ENCODE measurements around the gene RFC2.

RFC2 gene

GRCh38 chr7:74254129-74254857, at the start of gene RFC2:
TSS of gene RFC2 (minus strand) at chr7:74254399. CDS start at chr7:74254383, 16 bp downstream.
- DNase-seq (ENCODE audit: low spot score), result peak; percentile 98

GRCh38 chr7:74302745-74303221, 48.6 kb upstream of the RFC2 start:
- no peak for DNase-seq (ENCODE audit: low spot score)

- no peak for DNase-seq (ENCODE audit: low spot score)
These were observed 46.7 kb upstream of the RFC2 start for GRCh38 chr7:74300926-74301325.

- DNase-seq (ENCODE audit: low spot score), result no peak
These were observed 45.2 kb upstream of the RFC2 start for GRCh38 chr7:74299401-74299800.

- DNase-seq (ENCODE audit: low spot score), result no peak
These were observed 43.5 kb upstream of the RFC2 start for GRCh38 chr7:74297516-74298233.

- DNase-seq (ENCODE audit: low spot score), result no peak
These were observed 40.2 kb upstream of the RFC2 start for GRCh38 chr7:74294191-74294998.

- no peak for DNase-seq (ENCODE audit: low spot score)
These were observed 39.3 kb upstream of the RFC2 start for GRCh38 chr7:74293577-74293908.

GRCh38 chr7:74292757-74293576, 38.8 kb upstream of the RFC2 start:
- no peak for DNase-seq (ENCODE audit: low spot score)

GRCh38 chr7:74291535-74291934, 37.3 kb upstream of the RFC2 start:
- no peak for DNase-seq (ENCODE audit: low spot score)

GRCh38 chr7:74290981-74291441, 36.8 kb upstream of the RFC2 start:
- DNase-seq (ENCODE audit: low spot score), result no peak

GRCh38 chr7:74290553-74290950, 36.4 kb upstream of the RFC2 start:
- DNase-seq (ENCODE audit: low spot score), result no peak

- DNase-seq (ENCODE audit: low spot score), result no peak
These were observed 35.7 kb upstream of the RFC2 start for GRCh38 chr7:74289659-74290552.

- DNase-seq (ENCODE audit: low spot score), result peak; percentile 90
These were observed 34.9 kb upstream of the RFC2 start, which contains the start of gene CLIP2 for GRCh38 chr7:74289018-74289658. TSS of gene CLIP2 (plus strand) at chr7:74289407. CDS start at chr7:74317547, 28,140 bp downstream.

- no peak for DNase-seq (ENCODE audit: low spot score)
These were observed 34.1 kb upstream of the RFC2 start for GRCh38 chr7:74288034-74288881.

- no peak for DNase-seq (ENCODE audit: low spot score)
These were observed 33.3 kb upstream of the RFC2 start for GRCh38 chr7:74287303-74288033.

- DNase-seq (ENCODE audit: low spot score), result no peak
These were observed 31.9 kb upstream of the RFC2 start for GRCh38 chr7:74286131-74286530.

GRCh38 chr7:74284781-74285259, 30.6 kb upstream of the RFC2 start:
- no peak for DNase-seq (ENCODE audit: low spot score)

GRCh38 chr7:74283858-74284447, 29.8 kb upstream of the RFC2 start:
- no peak for DNase-seq (ENCODE audit: low spot score)

Measured in ecto neural progenitor cell (in vitro differentiated cells).